Germinal center (tissue), 1 donor: ENCODE measurements around the gene DLEC1.
"Not testable (repeated sequence)": the region's sequence is repeated elsewhere in the genome, so short reads cannot be mapped to it uniquely, and the experiment has no call there.

ENCODE experiments used
- DNase-seq: peaks from one replicate; pipeline ENCODE4 v3.0.0; 2012; ENCODE audit warnings: mixed read lengths, low spot score

Gene DLEC1

GRCh38 chr3:38121451-38121831 lies 82.4 kb downstream of the DLEC1 start:
- no peak for DNase-seq

- no peak for DNase-seq
These were observed 82.9 kb downstream of the DLEC1 start for GRCh38 chr3:38121832-38122461.

GRCh38 chr3:38122712-38123290 lies 83.8 kb downstream of the DLEC1 start:
- no peak for DNase-seq

- no peak for DNase-seq
These were observed 85.5 kb downstream of the DLEC1 start for GRCh38 chr3:38124324-38125122.

- no peak for DNase-seq
These were observed 86.5 kb downstream of the DLEC1 start for GRCh38 chr3:38125305-38126120.

- DNase-seq, result no peak
These were observed 87.3 kb downstream of the DLEC1 start for GRCh38 chr3:38126121-38126892.

GRCh38 chr3:38127611-38128302 lies 88.7 kb downstream of the DLEC1 start:
- no peak for DNase-seq

GRCh38 chr3:38128303-38128655 lies 89.3 kb downstream of the DLEC1 start:
- no peak for DNase-seq

- no peak for DNase-seq
These were observed 90.0 kb downstream of the DLEC1 start for GRCh38 chr3:38129058-38129457.

- DNase-seq, result no peak
These were observed 91.6 kb downstream of the DLEC1 start for GRCh38 chr3:38130631-38131065.

- no peak for DNase-seq
These were observed 92.8 kb downstream of the DLEC1 start for GRCh38 chr3:38131621-38132369.

GRCh38 chr3:38133209-38133556 lies 94.2 kb downstream of the DLEC1 start:
- DNase-seq, result no peak

GRCh38 chr3:38133557-38134405 lies 94.8 kb downstream of the DLEC1 start:
- DNase-seq, result no peak

- not testable (repeated sequence) for DNase-seq
These were observed 95.6 kb downstream of the DLEC1 start for GRCh38 chr3:38134517-38135143.

- DNase-seq, result not testable (repeated sequence)
These were observed 96.7 kb downstream of the DLEC1 start for GRCh38 chr3:38135621-38136277.

GRCh38 chr3:38136393-38136776 lies 97.4 kb downstream of the DLEC1 start:
- no peak for DNase-seq

GRCh38 chr3:38136777-38137614 lies 98.0 kb downstream of the DLEC1 start, which contains the start of gene ACAA1:
ACAA1 (minus strand) TSS chr3:38137127; CDS start chr3:38137035, 92 bp downstream.
- DNase-seq, result peak; percentile 98
